CD4-positive, alpha-beta T cell treated with Interleukin-2 at 100 ng/mL for 4 hours (primary cell): ENCODE results near the gene MRM2.

Experiments used
- DNase-seq: peaks from one replicate; pipeline ENCODE4 v3.0.0-alpha.2; 2020; ENCODE audit warnings: low spot score

Gene MRM2

DNA sequence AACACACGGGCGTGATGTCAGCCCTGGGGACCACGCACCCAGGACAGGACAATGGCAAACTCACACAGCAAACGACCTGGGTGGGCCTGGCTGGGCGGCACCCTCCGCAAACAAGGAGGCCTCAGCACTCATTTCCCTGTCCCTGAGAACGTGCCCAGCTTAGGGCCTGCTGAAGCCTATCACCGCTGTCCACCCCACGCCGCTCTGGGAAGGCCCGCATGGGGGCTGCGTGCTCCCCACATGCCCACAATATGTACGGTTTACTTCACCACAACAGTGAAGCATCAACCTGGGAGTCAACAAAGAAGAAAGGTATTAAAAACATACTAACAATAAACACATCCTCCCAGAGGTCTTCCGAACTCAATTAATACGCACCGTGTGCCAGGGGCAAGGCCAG is 21.5 kb downstream of the MRM2 start:
- DNase-seq = no peak

DNA sequence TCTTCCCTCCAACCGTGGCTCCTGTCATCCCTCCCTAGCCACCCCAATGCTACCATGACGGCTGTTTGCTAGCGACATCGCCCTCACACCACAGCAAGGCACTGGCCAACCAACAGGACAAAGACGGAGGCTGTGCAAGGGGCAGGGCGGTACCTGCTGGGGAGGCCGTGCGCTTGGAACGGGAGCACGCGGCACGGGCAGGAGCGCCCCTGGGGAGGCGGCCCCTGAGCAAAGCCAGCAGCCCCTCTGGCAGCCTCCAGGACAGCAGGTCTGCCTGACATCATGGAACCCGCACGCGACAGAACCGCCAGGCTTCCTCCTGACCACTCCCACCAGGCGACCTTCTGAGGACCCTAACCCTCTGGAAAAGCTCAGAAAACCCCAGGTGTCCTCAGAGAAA is 22.0 kb downstream of the MRM2 start:
- no peak for DNase-seq

- no peak for DNase-seq
Observed at GRCh38 chr7:2219606-2220005, 22.4 kb downstream of the MRM2 start.

DNA sequence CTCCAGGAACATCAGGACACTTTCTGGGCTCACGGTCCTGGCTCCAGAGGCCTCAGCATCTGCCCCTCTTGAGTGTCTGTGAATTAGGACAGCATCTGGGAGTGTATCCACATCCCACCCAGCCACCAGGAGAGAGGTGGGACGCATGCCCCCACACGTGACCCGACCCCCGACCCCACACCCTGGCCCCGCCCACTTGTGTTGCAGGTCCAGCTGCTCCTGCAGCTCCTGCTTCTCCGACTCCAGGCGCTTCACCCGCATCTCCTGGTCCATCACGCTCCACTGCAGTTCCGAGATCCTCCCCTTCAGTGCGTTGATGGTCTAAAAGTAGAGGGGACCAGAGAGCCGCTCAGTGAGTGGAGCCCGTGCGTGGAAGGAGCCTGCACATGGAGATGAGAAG is 22.9 kb downstream of the MRM2 start:
- DNase-seq = no peak

DNA sequence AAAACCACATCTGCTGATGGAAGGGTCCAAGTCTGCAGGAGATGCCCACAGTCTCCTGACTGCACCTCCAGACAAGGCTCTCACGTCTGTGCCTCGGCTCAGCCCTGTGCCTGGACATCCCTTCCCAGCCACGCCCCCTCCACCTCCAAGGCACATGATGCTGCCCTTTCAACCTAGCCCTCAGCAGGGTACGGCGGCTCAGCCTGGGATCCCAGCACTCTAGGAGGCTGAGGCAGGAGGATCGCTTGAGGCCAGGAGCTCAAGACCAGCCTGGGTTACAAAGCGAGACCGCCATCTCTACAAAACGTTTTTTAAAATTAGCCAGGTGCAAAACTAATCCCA is 23.6 kb downstream of the MRM2 start:
- DNase-seq = no peak

- DNase-seq = no peak
Observed at GRCh38 chr7:2217716-2218443, 24.1 kb downstream of the MRM2 start.

DNA sequence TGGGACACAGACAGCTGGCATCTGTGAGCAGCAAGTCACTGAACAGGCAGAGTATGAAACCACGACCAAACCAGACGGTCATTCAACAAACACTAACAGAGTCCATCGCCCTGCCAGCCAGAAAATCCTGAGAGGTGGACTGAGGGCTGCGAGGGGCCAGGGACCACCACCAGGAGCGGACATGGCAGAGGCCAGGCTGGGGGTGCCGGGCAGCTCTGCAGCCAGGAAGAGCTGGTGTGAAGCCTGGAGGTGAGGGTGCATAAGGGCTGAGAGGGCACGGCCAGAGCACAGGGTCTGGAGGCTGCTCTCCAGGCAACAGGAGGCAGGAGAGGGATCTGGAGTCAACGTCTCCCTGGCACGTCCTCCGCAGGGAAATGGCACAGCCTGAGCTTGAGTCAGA is 24.8 kb downstream of the MRM2 start:
- DNase-seq = no peak

GRCh38 chr7:2215851-2216250 is 26.2 kb downstream of the MRM2 start:
- DNase-seq = no peak

- no peak for DNase-seq
Observed at GRCh38 chr7:2214636-2215035, 27.4 kb downstream of the MRM2 start.

- no peak for DNase-seq
Observed at GRCh38 chr7:2213551-2214215, 28.3 kb downstream of the MRM2 start.

- DNase-seq = no peak
Observed at GRCh38 chr7:2212906-2213305, 29.1 kb downstream of the MRM2 start.

DNA sequence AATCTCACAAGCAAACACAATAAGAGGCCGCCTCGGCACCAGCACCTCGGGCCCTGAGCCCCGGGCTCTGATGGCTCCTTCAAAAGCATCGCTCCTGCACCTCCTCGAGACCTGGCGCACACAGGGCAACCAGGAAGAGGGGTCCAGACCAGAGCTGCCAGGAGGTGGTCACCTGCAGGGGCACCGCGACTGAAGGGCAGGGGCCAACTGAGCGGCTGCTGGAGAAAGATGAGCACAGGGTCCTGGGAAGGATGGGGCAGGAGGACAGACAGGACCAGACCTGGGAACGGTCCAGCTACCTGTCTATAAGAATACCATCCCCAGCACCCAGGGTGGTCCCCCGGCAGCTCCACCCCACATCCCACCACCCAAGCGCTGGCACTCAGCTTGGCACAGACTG is 30.1 kb downstream of the MRM2 start:
- no peak for DNase-seq

- DNase-seq = no peak
Observed at GRCh38 chr7:2211259-2211880, 30.6 kb downstream of the MRM2 start.

DNA sequence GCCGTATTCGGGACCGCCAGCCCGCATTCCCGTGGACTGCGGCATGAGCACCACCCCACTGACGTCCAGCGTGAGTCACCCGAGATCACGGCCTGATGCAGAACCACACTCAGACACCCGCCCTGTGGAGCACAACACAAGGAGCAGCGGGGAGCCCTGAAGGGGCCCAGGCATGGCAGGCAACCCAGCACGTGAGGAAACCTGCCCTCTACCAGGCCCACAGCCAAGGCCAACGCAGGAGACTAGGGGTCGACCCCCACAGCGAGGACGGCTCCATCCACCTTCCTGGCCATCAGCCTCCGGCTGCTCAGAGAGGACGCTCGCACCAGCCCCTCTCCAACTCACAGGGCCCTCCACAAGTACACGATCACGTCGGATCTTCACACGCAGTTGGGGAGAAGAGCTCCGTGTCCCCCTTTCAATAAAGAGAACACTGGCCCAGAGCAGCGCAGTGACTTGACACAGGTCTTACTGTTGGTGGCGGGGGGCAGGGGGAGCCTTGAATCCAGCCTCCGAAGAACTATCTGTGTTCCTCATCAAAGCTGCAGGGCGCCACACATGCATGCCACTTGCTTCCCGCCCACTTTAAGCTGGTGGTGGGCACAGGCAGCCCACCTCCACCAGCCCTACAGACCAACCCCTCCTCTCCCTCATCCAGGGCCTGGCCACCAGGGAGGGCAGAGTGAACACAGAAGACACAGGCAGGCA is 31.3 kb downstream of the MRM2 start:
- DNase-seq = no peak

- no peak for DNase-seq
Observed at GRCh38 chr7:2209961-2210323, 32.1 kb downstream of the MRM2 start.

GRCh38 chr7:2209146-2209960 is 32.7 kb downstream of the MRM2 start:
- peak; percentile 35 for DNase-seq

DNA sequence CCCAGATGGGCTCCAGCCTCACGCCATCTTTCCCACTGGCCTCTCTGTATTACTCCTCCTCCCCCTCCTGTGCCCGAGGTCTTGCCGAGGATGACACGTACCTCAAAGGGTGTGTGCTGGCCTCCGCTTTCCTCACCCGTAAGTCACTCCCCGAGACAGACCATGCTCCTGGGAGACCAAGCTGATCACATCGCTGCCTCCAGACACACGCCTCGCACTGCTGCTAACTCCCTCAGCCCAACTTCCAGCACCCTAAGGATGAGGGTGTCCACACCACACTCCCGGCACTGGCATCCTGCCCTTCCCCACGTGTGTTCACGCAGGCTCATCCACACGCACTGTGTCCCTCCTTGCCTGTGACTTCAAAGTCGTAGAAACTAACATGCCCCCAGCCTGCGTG is 33.3 kb downstream of the MRM2 start:
- DNase-seq = no peak

- DNase-seq = no peak
Observed at GRCh38 chr7:2205036-2205780, 36.8 kb downstream of the MRM2 start.

DNA sequence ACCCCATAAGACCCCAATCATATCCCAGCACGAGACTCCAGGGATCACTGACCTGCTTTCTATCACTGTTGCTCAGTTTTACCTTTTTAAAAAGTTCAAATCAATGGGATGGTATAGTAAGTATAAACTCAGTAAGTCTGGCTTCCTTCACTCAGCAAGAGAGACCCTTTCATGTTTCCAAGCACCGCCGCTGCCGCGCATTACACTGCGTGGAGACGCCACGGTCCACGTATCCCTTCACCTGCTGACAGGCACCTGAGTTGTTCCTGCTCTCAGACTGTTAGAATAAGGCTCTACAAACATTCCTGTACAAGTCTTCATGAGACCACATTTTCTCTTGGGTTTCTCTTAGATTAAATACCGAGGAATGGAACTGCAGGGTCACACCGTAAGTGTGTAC is 37.6 kb downstream of the MRM2 start:
- no peak for DNase-seq

DNA sequence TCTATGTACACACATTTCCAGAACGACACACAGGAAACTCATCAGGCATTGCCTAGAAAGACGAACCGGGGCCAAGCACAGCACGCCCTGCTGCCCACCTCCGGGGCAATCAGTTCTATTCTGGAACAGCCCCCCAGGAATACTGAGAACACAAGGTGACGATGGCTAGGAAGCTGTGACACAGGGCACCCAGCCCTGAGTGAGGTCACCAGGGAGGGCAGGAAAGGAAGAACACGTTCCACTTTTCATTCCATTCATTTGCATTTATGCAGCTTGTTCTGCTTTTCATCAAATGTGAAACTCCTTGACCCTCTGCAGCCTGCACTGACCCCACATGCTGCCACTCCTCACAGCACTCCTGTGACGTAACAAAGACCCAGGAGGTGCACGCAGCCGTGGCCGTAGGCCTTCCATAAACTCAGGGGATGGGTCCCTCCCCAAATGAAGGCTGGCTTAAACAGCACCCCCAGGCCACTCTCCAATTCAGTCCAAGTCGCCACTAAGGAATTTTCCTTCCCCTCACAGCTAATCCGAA is 38.2 kb downstream of the MRM2 start:
- DNase-seq = no peak
